Mesendoderm (in vitro differentiated cells): Measurements from ENCODE around the gene ZBTB7C.

Experiments
- DNase-seq: peaks from one replicate; pipeline ENCODE4 v3.0.0; 2013
- H2AK5ac ChIP-seq: 2 replicates; pipeline ENCODE4 v1.6.1; 2013; ENCODE audit warnings: low read length, inconsistent platforms
- H2BK120ac ChIP-seq: 2 replicates; pipeline ENCODE4 v1.6.1; 2013; ENCODE audit warnings: low read depth, mild to moderate bottlenecking, low read length, moderate library complexity, mixed read lengths
- H2BK15ac ChIP-seq: replicated peaks from 2 replicates; pipeline ENCODE4 v1.6.1; 2013; ENCODE audit warnings: low read depth, mild to moderate bottlenecking, moderate library complexity
- H2BK5ac ChIP-seq: 2 replicates; pipeline ENCODE4 v1.6.1; 2013; ENCODE audit warnings: low read length, inconsistent platforms
- H3K18ac ChIP-seq: 2 replicates; pipeline ENCODE4 v1.6.1; 2013; ENCODE audit warnings: mild to moderate bottlenecking, low read length, mixed read lengths
- H3K23ac ChIP-seq: one replicate; pipeline ENCODE4 v1.6.1; 2013; ENCODE audit warnings: low read length
- H3K27ac ChIP-seq: 2 replicates; pipeline ENCODE4 v1.5.1; 2013; ENCODE audit warnings: low read depth, mild to moderate bottlenecking, inconsistent platforms, low read length, moderate library complexity
- H3K27me3 ChIP-seq: 2 replicates; pipeline ENCODE4 v1.6.1; 2013; ENCODE audit warnings: low read length, control low read depth, mild to moderate bottlenecking, inconsistent platforms; ENCODE audit not compliant: insufficient read depth, poor library complexity
- H3K36me3 ChIP-seq: 2 replicates; pipeline ENCODE4 v1.6.1; 2013; ENCODE audit warnings: low read length, inconsistent platforms; ENCODE audit not compliant: control insufficient read depth, insufficient read depth
- H3K4ac ChIP-seq: one replicate; pipeline ENCODE4 v1.6.1; 2013; ENCODE audit warnings: low read depth, mild to moderate bottlenecking, low read length, moderate library complexity
- H3K4me1 ChIP-seq: 2 replicates; pipeline ENCODE4 v1.6.1; 2013; ENCODE audit warnings: low read depth, low read length, inconsistent platforms; ENCODE audit not compliant: control insufficient read depth
- H3K4me2 ChIP-seq: 2 replicates; pipeline ENCODE4 v1.6.1; 2013; ENCODE audit warnings: low read length
- H3K4me3 ChIP-seq: 2 replicates; pipeline ENCODE4 v1.5.1; 2013; ENCODE audit warnings: mild to moderate bottlenecking, low read length
- H3K56ac ChIP-seq: one replicate; pipeline ENCODE4 v1.6.1; 2013; ENCODE audit warnings: low read length
- H3K79me1 ChIP-seq: 2 replicates; pipeline ENCODE4 v1.6.1; 2013; ENCODE audit warnings: low read length, inconsistent platforms
- H3K79me2 ChIP-seq: 2 replicates; pipeline ENCODE4 v1.6.1; 2013; ENCODE audit warnings: mild to moderate bottlenecking, low read length; ENCODE audit not compliant: control insufficient read depth, insufficient read depth
- H3K9ac ChIP-seq: 2 replicates; pipeline ENCODE4 v1.6.1; 2013; ENCODE audit warnings: low read length, inconsistent platforms
- H4K5ac ChIP-seq: one replicate; pipeline ENCODE4 v1.6.1; 2013; ENCODE audit warnings: low read length
- H4K8ac ChIP-seq: one replicate; pipeline ENCODE4 v1.6.1; 2013; ENCODE audit warnings: low read depth, mild to moderate bottlenecking, control low read depth, low read length, moderate library complexity
- WGBS: extraction: QIAGEN DNeasy Blood & Tissue Kit; methylation state at CpG from one replicate; pipeline ENCODE4 v1.1.7; 2013; ENCODE audit warnings: low lambda C conversion rate, missing lambda C conversion rate; ENCODE audit not compliant: insufficient coverage; ENCODE audit errors: extremely low coverage; 5-methylcytosine and 5-hydroxymethylcytosine counted together

ZBTB7C gene

DNA sequence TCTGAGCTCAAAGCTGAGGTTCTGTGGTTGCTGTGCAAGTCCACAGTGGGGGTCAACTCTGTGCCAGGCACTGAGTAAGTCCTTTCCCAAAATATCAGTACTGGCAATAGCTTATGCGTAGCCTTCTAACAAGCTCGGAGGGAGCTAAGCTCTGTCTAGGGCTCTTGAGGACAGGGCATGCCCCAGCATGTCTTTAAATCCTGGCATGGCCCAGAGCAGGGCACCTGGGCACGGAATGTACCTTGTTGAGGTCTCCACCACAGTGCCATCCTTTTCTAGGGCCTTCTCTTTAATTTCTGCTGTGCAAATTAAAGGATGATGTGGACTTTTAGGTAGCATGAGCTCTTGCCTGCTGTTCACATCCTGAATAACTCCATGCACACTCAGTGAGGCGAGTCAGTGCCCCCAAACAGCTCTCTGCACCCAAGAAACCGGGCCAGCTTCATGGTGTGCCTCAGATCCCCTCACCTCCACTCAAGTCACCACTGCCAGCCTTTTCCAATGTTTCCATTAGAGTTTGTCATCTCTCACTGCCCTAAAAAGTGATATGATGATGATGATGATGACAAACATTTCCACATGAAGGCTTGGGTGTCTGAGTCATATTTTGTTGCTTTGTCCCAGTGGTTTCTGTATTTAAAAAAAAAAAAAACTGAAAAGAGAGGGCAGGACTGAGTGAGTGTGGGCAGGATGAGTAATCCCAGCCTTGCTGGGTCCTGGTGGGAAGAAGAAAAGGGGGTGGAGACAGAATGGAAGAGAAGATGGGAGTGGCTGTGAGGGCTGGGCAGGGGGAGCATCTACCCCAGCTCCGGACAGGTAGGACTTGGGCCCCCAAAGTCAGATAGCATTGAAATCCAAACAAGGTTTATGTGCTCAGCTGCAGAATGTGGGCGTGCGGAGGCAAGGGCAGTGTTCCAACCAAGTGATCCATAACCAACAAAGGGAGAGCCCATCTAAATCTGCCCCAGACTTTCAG is 78.9 kb downstream of the ZBTB7C start:
- no peak for DNase-seq
- no peak overlapping the region for H4K5ac ChIP-seq
- no peak overlapping the region for H3K4me3 ChIP-seq
- no peak overlapping the region for H4K8ac ChIP-seq
- no peak overlapping the region for H3K56ac ChIP-seq
- H3K4me2 ChIP-seq, result no peak overlapping the region
- no peak overlapping the region for H3K9ac ChIP-seq
- H3K4ac ChIP-seq, result no peak overlapping the region
- no peaks in the 10 kb centered on the region for H3K4me1 ChIP-seq
- H2BK15ac ChIP-seq, result no peak overlapping the region
- no CpG with 5 or more reads among the region's 8 CpGs for WGBS
- H3K23ac ChIP-seq, result no peak overlapping the region
- no peaks in the 10 kb centered on the region for H3K79me2 ChIP-seq
- no peaks in the 10 kb centered on the region for H3K36me3 ChIP-seq
- H3K27me3 ChIP-seq, result no peaks in the 10 kb centered on the region
- H3K79me1 ChIP-seq, result no peaks in the 10 kb centered on the region
- no peak overlapping the region for H3K18ac ChIP-seq
- H2BK120ac ChIP-seq, result no peak overlapping the region
- no peak overlapping the region for H3K27ac ChIP-seq
- no peak overlapping the region for H2BK5ac ChIP-seq
- no peak overlapping the region for H2AK5ac ChIP-seq

DNA sequence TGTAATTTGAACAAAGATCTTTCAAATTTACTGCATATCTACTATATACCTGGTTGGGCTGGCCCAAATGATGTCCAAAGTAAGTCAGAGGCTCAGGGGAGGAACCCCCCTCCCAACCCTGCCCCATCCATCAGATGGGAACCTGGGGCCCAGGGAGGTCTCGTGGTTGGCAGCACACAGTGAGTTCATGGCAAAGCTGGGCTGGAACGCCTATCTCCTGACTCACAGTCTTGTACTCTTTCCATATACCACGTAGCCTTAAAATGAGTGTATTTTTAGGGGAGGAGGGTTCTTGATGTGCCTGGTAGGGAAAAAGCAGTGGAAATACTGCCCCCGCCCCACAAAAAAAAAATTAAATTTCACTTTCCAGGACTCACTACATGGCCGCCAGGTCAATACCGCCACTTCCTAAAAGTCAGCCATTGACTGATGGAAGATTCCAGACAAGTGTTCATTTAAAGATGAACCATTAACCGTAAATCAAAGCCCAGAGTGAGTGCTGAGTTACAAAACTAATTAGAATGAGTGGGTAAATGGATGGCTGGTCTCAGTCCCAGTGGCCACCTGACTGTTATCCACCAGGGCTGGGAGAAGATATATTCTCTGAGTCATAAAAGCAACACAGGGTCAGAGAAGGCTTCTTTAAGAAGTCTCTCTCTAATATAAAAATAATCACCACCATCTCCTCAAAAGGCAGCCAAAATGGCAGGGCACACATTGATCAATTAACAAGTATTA is 80.5 kb downstream of the ZBTB7C start:
- Histone ChIP-seq H3K27ac (no peak overlapping the region), H3K18ac (no peak overlapping the region), H2BK15ac (no peak overlapping the region), H3K4me3 (no peak overlapping the region), H4K5ac (no peak overlapping the region), H2BK5ac (no peak overlapping the region), H3K9ac (no peak overlapping the region), H3K36me3 (no peaks in the 10 kb centered on the region), H3K56ac (no peak overlapping the region), H3K79me2 (no peaks in the 10 kb centered on the region), H3K23ac (no peak overlapping the region), H3K27me3 (no peaks in the 10 kb centered on the region), H3K4ac (no peak overlapping the region), H3K4me1 (no peaks in the 10 kb centered on the region), H3K4me2 (no peak overlapping the region), H2AK5ac (no peak overlapping the region), H3K79me1 (no peaks in the 10 kb centered on the region), H4K8ac (no peak overlapping the region), H2BK120ac (no peak overlapping the region)
- DNase-seq, result no peak
- WGBS, result no CpG with 5 or more reads among the region's 7 CpGs

DNA sequence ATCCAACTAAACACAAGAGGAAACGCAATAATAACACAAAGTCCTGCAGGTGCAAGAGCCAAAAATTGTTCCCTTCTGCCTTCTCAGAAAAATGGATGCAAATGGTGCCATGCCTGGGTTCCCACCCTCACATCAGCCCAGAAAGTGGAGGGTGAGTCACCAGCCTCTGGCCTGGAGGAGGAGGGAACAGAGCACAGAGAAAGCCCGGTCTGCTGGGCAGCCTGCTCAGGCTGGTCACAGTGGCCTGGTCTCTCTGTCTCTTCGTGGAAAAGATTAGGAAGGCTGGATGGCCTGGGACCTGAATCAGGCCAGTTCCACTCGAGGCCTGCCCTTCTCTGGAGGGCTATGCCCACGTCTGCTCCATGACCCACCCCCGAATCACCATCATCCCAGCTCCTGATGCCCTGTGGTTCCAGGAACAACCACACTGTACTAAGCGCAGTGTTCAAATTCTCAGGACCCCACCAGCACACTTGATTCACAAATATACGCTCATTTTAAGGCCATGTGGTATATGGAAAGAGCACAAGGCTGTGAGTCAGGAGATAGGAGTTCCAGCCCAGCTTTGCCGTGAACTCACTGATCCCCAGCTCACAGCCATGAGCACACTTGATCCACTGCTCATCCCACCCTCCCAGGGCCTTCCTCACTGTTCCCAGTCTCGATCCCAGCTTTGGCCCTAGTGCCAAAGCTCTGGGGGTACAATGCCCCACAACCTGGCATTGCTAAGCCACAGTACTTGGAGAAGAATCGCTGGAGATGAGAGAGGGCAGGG is 82.1 kb downstream of the ZBTB7C start:
- H2BK5ac ChIP-seq, result no peak overlapping the region
- no peaks in the 10 kb centered on the region for H3K79me2 ChIP-seq
- no peak overlapping the region for H2AK5ac ChIP-seq
- no peak overlapping the region for H3K18ac ChIP-seq
- no peak overlapping the region for H3K23ac ChIP-seq
- no peaks in the 10 kb centered on the region for H3K4me1 ChIP-seq
- H4K5ac ChIP-seq, result no peak overlapping the region
- H3K4ac ChIP-seq, result no peak overlapping the region
- no peaks in the 10 kb centered on the region for H3K36me3 ChIP-seq
- H3K27ac ChIP-seq, result no peak overlapping the region
- H3K4me3 ChIP-seq, result no peak overlapping the region
- DNase-seq, result no peak
- no peak overlapping the region for H3K9ac ChIP-seq
- H4K8ac ChIP-seq, result no peak overlapping the region
- H2BK15ac ChIP-seq, result no peak overlapping the region
- no peaks in the 10 kb centered on the region for H3K79me1 ChIP-seq
- H3K27me3 ChIP-seq, result no peaks in the 10 kb centered on the region
- H3K4me2 ChIP-seq, result no peak overlapping the region
- H2BK120ac ChIP-seq, result no peak overlapping the region
- no CpG with 5 or more reads among the region's 11 CpGs for WGBS
- no peak overlapping the region for H3K56ac ChIP-seq

DNA sequence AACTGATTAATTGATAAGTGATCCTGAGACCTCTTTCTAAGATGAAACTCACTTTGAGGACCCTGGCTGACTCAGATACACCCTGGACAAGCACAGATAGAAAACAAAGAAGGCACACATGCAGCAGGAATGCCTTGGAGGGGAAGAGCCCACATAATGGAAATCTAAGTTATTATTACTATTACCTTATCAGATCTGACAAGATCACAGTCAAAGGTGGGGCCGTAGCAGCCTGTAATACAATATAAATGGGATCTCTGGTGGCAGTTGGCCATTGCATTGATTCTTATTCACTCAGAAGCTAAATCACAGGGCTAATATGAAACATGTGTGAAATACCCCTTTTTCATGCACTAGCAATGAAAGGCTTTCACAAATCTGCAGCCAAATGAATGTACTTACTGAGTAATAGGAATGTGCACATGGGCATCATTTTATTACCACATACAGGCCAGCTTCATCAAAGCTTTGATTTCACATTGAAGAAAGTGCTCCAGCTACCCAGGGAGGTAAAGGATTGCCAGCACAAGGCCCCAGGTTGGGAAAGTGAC is 84.0 kb downstream of the ZBTB7C start:
- H3K9ac ChIP-seq, result no peak overlapping the region
- no peak overlapping the region for H2BK15ac ChIP-seq
- no peak overlapping the region for H3K4me3 ChIP-seq
- no peak overlapping the region for H3K27ac ChIP-seq
- H3K18ac ChIP-seq, result no peak overlapping the region
- no peak overlapping the region for H3K4me2 ChIP-seq
- no peaks in the 10 kb centered on the region for H3K36me3 ChIP-seq
- no peak overlapping the region for H3K56ac ChIP-seq
- H3K27me3 ChIP-seq, result no peaks in the 10 kb centered on the region
- H2BK120ac ChIP-seq, result no peak overlapping the region
- H3K4me1 ChIP-seq, result peaks cover under 1% of the 10 kb centered on the region
- no peak overlapping the region for H4K8ac ChIP-seq
- H3K4ac ChIP-seq, result no peak overlapping the region
- H3K79me1 ChIP-seq, result no peaks in the 10 kb centered on the region
- no CpG with 5 or more reads among the region's 1 CpG for WGBS
- DNase-seq, result no peak
- H2AK5ac ChIP-seq, result no peak overlapping the region
- no peak overlapping the region for H2BK5ac ChIP-seq
- no peak overlapping the region for H4K5ac ChIP-seq
- no peak overlapping the region for H3K23ac ChIP-seq
- no peaks in the 10 kb centered on the region for H3K79me2 ChIP-seq

DNA sequence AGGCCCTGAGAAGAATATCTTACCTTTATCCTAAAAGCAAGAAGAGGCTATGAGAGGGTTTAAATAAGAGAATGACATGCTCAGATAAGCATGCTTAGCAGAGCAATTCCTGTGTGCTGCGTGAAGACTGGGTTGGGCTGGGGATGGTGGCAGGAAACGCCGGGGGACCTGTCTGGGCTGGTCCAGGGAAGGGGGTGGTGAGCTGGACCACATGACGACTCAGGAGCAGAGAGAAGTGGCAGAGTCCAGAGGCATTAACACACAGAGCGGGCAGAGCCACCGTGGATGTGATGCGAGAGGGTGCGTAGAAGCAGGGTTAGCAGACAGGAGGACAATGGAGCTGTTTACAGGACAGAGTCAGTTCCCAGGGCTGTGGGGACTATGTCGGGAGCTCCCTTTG is 84.5 kb downstream of the ZBTB7C start:
- Histone ChIP-seq H3K27ac (no peak overlapping the region), H3K4me2 (no peak overlapping the region), H3K18ac (no peak overlapping the region), H3K4ac (no peak overlapping the region), H3K23ac (no peak overlapping the region), H2BK120ac (no peak overlapping the region), H3K36me3 (no peaks in the 10 kb centered on the region), H3K79me1 (no peaks in the 10 kb centered on the region), H4K5ac (no peak overlapping the region), H3K9ac (no peak overlapping the region), H3K4me3 (no peak overlapping the region), H3K79me2 (no peaks in the 10 kb centered on the region), H2BK15ac (no peak overlapping the region), H3K4me1 (peaks cover 4% of the 10 kb centered on the region), H3K27me3 (no peaks in the 10 kb centered on the region), H2BK5ac (no peak overlapping the region), H2AK5ac (no peak overlapping the region), H3K56ac (no peak overlapping the region), H4K8ac (no peak overlapping the region)
- WGBS, result no CpG with 5 or more reads among the region's 9 CpGs
- DNase-seq, result no peak
